A673 (cell line): ENCODE measurements around the gene MRPL42.

ENCODE experiments used
- CTCF ChIP-seq: fragments of 300-800, 200-600 bp; sonication (generic); conservative IDR thresholded peaks from 2 replicates; pipeline ENCODE4 v1.5.1; 2017; ENCODE audit warnings: low read depth, mild to moderate bottlenecking, antibody characterized with exemption, low read length, moderate library complexity, mixed read lengths
- EZH2 ChIP-seq: fragments of 200-600 bp; sonication (generic); IDR thresholded peaks from 2 replicates; pipeline ENCODE4 v1.6.1; 2017; ENCODE audit warnings: borderline replicate concordance, low read depth, mild to moderate bottlenecking, mixed read lengths, antibody characterized with exemption, low read length; ENCODE audit not compliant: poor library complexity, severe bottlenecking

GRCh38 chr12:93536766-93537488, 69.6 kb downstream of the MRPL42 start:
- TF ChIP-seq EZH2 (no peak), CTCF (no peak)
